K562 (cell line): Measurements from ENCODE around the gene ADAM19. TPM values are rescaled to one million over a fixed set of nuclear protein-coding genes. Genes with fewer than 3 reads are reported as not detected.

Experiments
- ATAC-seq: fragments of 200-7000 bp; cut with Tn5 transposase; 3 replicates; pipeline ENCODE4 v1.9.1; 2020; ENCODE audit warnings: moderate library complexity
- BruUV-seq: library from RNA; stranded (reverse); fragments of 400-500 nt; replicated peaks from 2 replicates; lab custom pipeline; 2021; lab: Mats Ljungman, UMichigan
- CTCF ChIA-PET: fragments of 300-600 bp; formaldehyde crosslinking; extraction: SDS; loops from one replicate; lab custom pipeline; 2021; ENCODE audit warnings: low intra/inter-chr PET ratio; lab: Yijun Ruan, JAX
- POLR2A ChIA-PET: fragments of 300-600, 350-650 bp; sonication (Branson Sonifier 250); formaldehyde crosslinking; extraction: SDS; loops from one replicate; lab custom pipeline; 2021; ENCODE audit warnings: antibody characterized with exemption, inconsistent platforms; lab: Yijun Ruan, JAX
- DNase-seq, 4 experiments: peaks; one replicate each; pipeline versions ENCODE4 v3.0.0 to v3.0.0-alpha.2; 2011 to 2018; ENCODE audit warnings: low spot score in 3 of 4, mixed read lengths in 3 of 4; ENCODE audit errors: extremely low read depth in 1 of 4
- FAIRE-seq: peaks from 2 replicates; lab custom pipeline; 2011; peaks lifted over from hg19 to GRCh38; lab: Jason Lieb, UNC
- H2AFZ ChIP-seq: 2 replicates; pipeline ENCODE4 v1.6.0; 2011; ENCODE audit warnings: low read depth, low read length, control low read depth, inconsistent platforms
- H3K27ac ChIP-seq: fragments of 200-600 bp; 3 replicates; pipeline ENCODE4 v1.8.0; 2011; ENCODE audit warnings: low read depth, mild to moderate bottlenecking, control low read depth, inconsistent platforms, low read length, moderate library complexity, mixed read lengths; ENCODE audit errors: extremely low read depth
- H3K27me3 ChIP-seq, 2 experiments: fragments of 300-600 bp in 1 of 2; 2 replicates in 1 of 2; 3 replicates in 1 of 2; pipeline versions ENCODE4 v1.6.0 to v1.8.0; 2011; ENCODE audit warnings: inconsistent platforms in 2 of 2, low read length in 2 of 2, mild to moderate bottlenecking in 1 of 2, mixed read lengths in 1 of 2, moderate library complexity in 1 of 2; ENCODE audit not compliant: control insufficient read depth in 2 of 2, insufficient read depth in 2 of 2
- H3K36me3 ChIP-seq: fragments of 300-600 bp; 3 replicates; pipeline ENCODE4 v1.8.0; 2011; ENCODE audit warnings: mild to moderate bottlenecking, low read length, inconsistent platforms; ENCODE audit not compliant: control insufficient read depth, insufficient read depth
- H3K4me1 ChIP-seq, 2 experiments: fragments of 200-600 bp in 1 of 2; replicated peaks in 1 of 2; 2 replicates in 1 of 2; 3 replicates in 1 of 2; pipeline versions ENCODE4 v1.5.1 to v1.8.0; 2011; ENCODE audit warnings: inconsistent platforms in 2 of 2, low read length in 2 of 2, mild to moderate bottlenecking in 1 of 2, mixed read lengths in 1 of 2, moderate library complexity in 1 of 2; ENCODE audit not compliant: control insufficient read depth in 2 of 2, insufficient read depth in 2 of 2
- H3K4me2 ChIP-seq: 2 replicates; pipeline ENCODE4 v1.6.1; 2011; ENCODE audit warnings: low read length, control low read depth, inconsistent platforms, mixed read lengths; ENCODE audit not compliant: insufficient read depth
- H3K4me3 ChIP-seq: fragments of 200-600 bp; sonication (generic), shearing (Covaris generic); 2 replicates; pipeline ENCODE4 v1.5.1; 2016; ENCODE audit warnings: control low read depth, inconsistent platforms
- H3K79me2 ChIP-seq: fragments of 200-600 bp; 3 replicates; pipeline ENCODE4 v1.8.0; 2011; ENCODE audit warnings: low read length, inconsistent platforms; ENCODE audit not compliant: control insufficient read depth, insufficient read depth
- H3K9ac ChIP-seq, 2 experiments: 2 replicates each; pipeline versions ENCODE4 v1.6.0 to v1.6.1; 2011; ENCODE audit warnings: low read depth in 2 of 2, low read length in 2 of 2, control low read depth in 1 of 2, inconsistent platforms in 1 of 2, mild to moderate bottlenecking in 1 of 2, mixed read lengths in 1 of 2; ENCODE audit not compliant: insufficient read depth in 1 of 2
- H3K9me1 ChIP-seq: one replicate; pipeline ENCODE4 v1.6.0; 2011; ENCODE audit warnings: inconsistent platforms, mild to moderate bottlenecking, low read length, moderate library complexity; ENCODE audit not compliant: control insufficient read depth, insufficient read depth
- H3K9me3 ChIP-seq: replicated peaks from 2 replicates; pipeline ENCODE4 v1.5.1; 2011; ENCODE audit warnings: low read depth, low read length, inconsistent platforms; ENCODE audit not compliant: control insufficient read depth, insufficient read depth
- H4K20me1 ChIP-seq: replicated peaks from 2 replicates; pipeline ENCODE4 v1.6.1; 2011; ENCODE audit warnings: low read length, inconsistent platforms, mixed read lengths; ENCODE audit not compliant: control insufficient read depth, insufficient read depth
- ESRRA ChIP-seq: fragments of 450-650 bp; IDR thresholded peaks from 2 replicates; pipeline ENCODE4 v1.6.1; 2014; ENCODE audit warnings: low read depth, mild to moderate bottlenecking, moderate library complexity, borderline replicate concordance
- ETS1 ChIP-seq: conservative IDR thresholded peaks from 2 replicates; pipeline ENCODE4 v1.6.1; 2011; ENCODE audit warnings: low read depth, mild to moderate bottlenecking, low read length; ENCODE audit not compliant: control insufficient read depth
- TCF15 ChIP-seq: fragments of 250-450 bp; sonication (Bioruptor Pico); IDR thresholded peaks from 2 replicates; pipeline ENCODE4 v1.8.0; 2022; ENCODE audit warnings: moderate library complexity, mild to moderate bottlenecking, inconsistent platforms
- ZC3H4 ChIP-seq: sonication (generic); formaldehyde crosslinking; IDR thresholded peaks from 2 replicates; pipeline ENCODE4 v1.9.0; 2021; ENCODE audit warnings: missing genetic modification reagents, borderline replicate concordance
- ZNF217 ChIP-seq: sonication (generic); formaldehyde crosslinking; IDR thresholded peaks from 2 replicates; pipeline ENCODE4 v1.8.0; 2022; ENCODE audit warnings: mild to moderate bottlenecking, missing genetic modification reagents
- ZNF511 ChIP-seq: sonication (generic); formaldehyde crosslinking; IDR thresholded peaks from 2 replicates; pipeline ENCODE4 v1.8.0; 2022; ENCODE audit warnings: mild to moderate bottlenecking, missing genetic modification reagents
- WGBS: fragments of 100-300 bp; shearing (Covaris generic); methylation state at CpG from one replicate; pipeline ENCODE4 v1.1.6; 2016; ENCODE audit warnings: low coverage, mixed read lengths; ENCODE audit not compliant: insufficient coverage; ENCODE audit errors: missing lambda C conversion rate; 5-methylcytosine and 5-hydroxymethylcytosine counted together
- in situ Hi-C: fragments of 300-500 bp; cut with MboI; formaldehyde crosslinking; loops from 4 replicates; pipeline ENCODE4 v1.15.0; 2018; ENCODE audit warnings: inconsistent platforms, mixed read lengths
- intact Hi-C: fragments of 100-400 bp; cut with micrococcal nuclease; formaldehyde crosslinking; loops from 2 replicates; pipeline ENCODE4 v1.14.2; 2022
- polyA plus RNA-seq, 8 experiments: library from polyadenylated mRNA; depleted of rRNA in 4 of 8; stranded (reverse) in 5 of 8; unstranded in 3 of 8; fragments of >200 nt; fragmentation: Nextera tagmentation in 2 of 8; fragmentation: Illumina TruSeq in 1 of 8; extraction: Ambion mirVana in 2 of 8; extraction: Trizol in 1 of 8; gene quantifications; 2 replicates each; pipeline versions ENCODE4 v1.2.1 to v1.2.3, GENCODE V29; 2011 to 2014; ENCODE audit warnings: inconsistent platforms in 1 of 8, missing spikeins in 1 of 8
- total RNA-seq, 7 experiments: library from RNA; depleted of rRNA in 6 of 7; stranded (reverse); fragments of >200 nt in 6 of 7; fragmentation: Illumina TruSeq in 2 of 7; extraction: Trizol in 2 of 7; gene quantifications; 2 replicates each; pipeline versions ENCODE4 v1.2.1 to v1.2.3, GENCODE V29; 2011 to 2021; ENCODE audit warnings: low replicate concordance in 1 of 7

The ADAM19 gene
- total and polyA plus RNA-seq, 9 of the 15 experiments (the other 6 are each of a cell fraction or from before 2014, with no cell fraction given) = 0.11 to 1.1 (median 0.43) TPM

- no peak overlapping the region for H3K27ac ChIP-seq
- ATAC-seq (no peak), DNase-seq (no peak), FAIRE-seq (no peak)
- ChIA-PET POLR2A (interaction anchor here (0.6 kb wide), 2 partner anchors 126 to 1616 kb away, joined by 3 read pairs; no protein-coding TSS in a partner anchor), CTCF (no interaction called here)
- intact Hi-C loops = loop anchor here (5.0 kb wide), 1 partner anchor 135 kb away; no protein-coding TSS in a partner anchor
- H3K9me1 ChIP-seq = no peaks in the 10 kb centered on the region
- in situ Hi-C loops = no loop called here
- H3K9ac ChIP-seq = no peak overlapping the region
- no TSS peak for BruUV-seq
- no peak overlapping the region for H3K4me3 ChIP-seq
- no peaks in the 10 kb centered on the region for H3K79me2 ChIP-seq
- 48% methylated on average over 5 of the region's 5 CpGs for WGBS
- no peaks in the 10 kb centered on the region for H3K36me3 ChIP-seq
- peaks cover 0 to 3% of the 10 kb centered on the region in 2 experiments; a peak in 1 of 5 replicates for H3K4me1 ChIP-seq
- no peak for TF ChIP-seq ZNF217 (CRISPR knock-in tag)
- TF ChIP-seq ESRRA = peak; percentile 71; the same call in 1 of the 2 replicates
- H4K20me1 ChIP-seq = no peaks in the 10 kb centered on the region
- no peaks in the 10 kb centered on the region for H3K27me3 ChIP-seq
- no peak overlapping the region for H3K4me2 ChIP-seq
- H2AFZ ChIP-seq = no peak overlapping the region
- H3K9me3 ChIP-seq = no peaks in the 10 kb centered on the region
Measured at GRCh38 chr5:157581901-157582300, 6.3 kb upstream of the ADAM19 start.

GRCh38 chr5:157578079-157578780 is 2.7 kb upstream of the ADAM19 start:
- WGBS = 37% methylated on average over 6 of the region's 6 CpGs
- no peak overlapping the region for H3K4me3 ChIP-seq
- no peaks in the 10 kb centered on the region for H4K20me1 ChIP-seq
- no peaks in the 10 kb centered on the region for H3K9me3 ChIP-seq
- 0 out of 3 replicates have a peak, but pooled peaks have one; percentile 12 for ATAC-seq
- CTCF ChIA-PET = no interaction called here
- H2AFZ ChIP-seq = no peak overlapping the region
- intact Hi-C loops (no loop called here), in situ Hi-C loops (no loop called here)
- H3K27me3 ChIP-seq = peaks cover 0 to 11% of the 10 kb centered on the region in 2 experiments; a peak in 2 of 5 replicates
- POLR2A ChIA-PET = interaction anchor here (1.0 kb wide), 1 partner anchor 10 kb away, joined by 3 read pairs; no protein-coding TSS in a partner anchor
- no peak overlapping the region for H3K4me2 ChIP-seq
- DNase-seq = no peak
- H3K27ac ChIP-seq = no peak overlapping the region
- no peaks in the 10 kb centered on the region for H3K79me2 ChIP-seq
- no TSS peak for BruUV-seq
- no peak for FAIRE-seq
- no peaks in the 10 kb centered on the region for H3K36me3 ChIP-seq
- peaks cover 6 to 20% of the 10 kb centered on the region in 2 experiments; a peak in 3 of 5 replicates for H3K4me1 ChIP-seq
- no peaks in the 10 kb centered on the region for H3K9me1 ChIP-seq
- no peak overlapping the region for H3K9ac ChIP-seq
- TF ChIP-seq ETS1 (no peak), ZC3H4 (CRISPR knock-in tag) (no peak), ZNF511 (CRISPR knock-in tag) (no peak), TCF15 (CRISPR knock-in tag) (no peak)
